Measurements from ENCODE around the gene BFSP1. TPM values are rescaled to one million over a fixed set of nuclear protein-coding genes. Genes with fewer than 3 reads are reported as not detected.
A peak's percentile ranks its signal among the peaks of the same experiment; 100 is the strongest.

Gene BFSP1
- total RNA-seq, 1 experiment from 2014 or later, result 6.6 TPM

- no peak for DNase-seq (ENCODE audit: low read depth)
Measured at GRCh38 chr20:17467120-17467655, 64.0 kb downstream of the BFSP1 start.

GRCh38 chr20:17466641-17467040 is 64.5 kb downstream of the BFSP1 start:
- no peak for DNase-seq (ENCODE audit: low read depth)

- DNase-seq (ENCODE audit: low read depth), result no peak
Measured at GRCh38 chr20:17465236-17465635, 65.9 kb downstream of the BFSP1 start.

GRCh38 chr20:17463711-17464110 is 67.5 kb downstream of the BFSP1 start:
- no peak for DNase-seq (ENCODE audit: low read depth)

GRCh38 chr20:17461941-17462340 is 69.2 kb downstream of the BFSP1 start:
- DNase-seq (ENCODE audit: low read depth), result no peak

- DNase-seq (ENCODE audit: low read depth), result peak; percentile 10
Measured at GRCh38 chr20:17460119-17460518, 71.1 kb downstream of the BFSP1 start.

- DNase-seq (ENCODE audit: low read depth), result no peak
Measured at GRCh38 chr20:17457588-17458190, 73.5 kb downstream of the BFSP1 start.

GRCh38 chr20:17457079-17457478 is 74.1 kb downstream of the BFSP1 start:
- no peak for DNase-seq (ENCODE audit: low read depth)

GRCh38 chr20:17456279-17456678 is 74.9 kb downstream of the BFSP1 start:
- peak; percentile 66 for DNase-seq (ENCODE audit: low read depth)

- no peak for DNase-seq (ENCODE audit: low read depth)
Measured at GRCh38 chr20:17453592-17453991, 77.6 kb downstream of the BFSP1 start.

GRCh38 chr20:17452441-17452840 is 78.7 kb downstream of the BFSP1 start:
- no peak for DNase-seq (ENCODE audit: low read depth)

- no peak for DNase-seq (ENCODE audit: low read depth)
Measured at GRCh38 chr20:17449031-17449430, 82.1 kb downstream of the BFSP1 start.

GRCh38 chr20:17448071-17448470 is 83.1 kb downstream of the BFSP1 start:
- DNase-seq (ENCODE audit: low read depth), result no peak

GRCh38 chr20:17446171-17446570 is 85.0 kb downstream of the BFSP1 start:
- no peak for DNase-seq (ENCODE audit: low read depth)

GRCh38 chr20:17445543-17445942 is 85.6 kb downstream of the BFSP1 start:
- no peak for DNase-seq (ENCODE audit: low read depth)

GRCh38 chr20:17444091-17444490 is 87.1 kb downstream of the BFSP1 start:
- DNase-seq (ENCODE audit: low read depth), result no peak

Other genes with a start within 250 kb of the BFSP1 start
- 218 and 254 TPM in 2 replicates for gene DSTN, start 38.7 kb upstream of the BFSP1 start, total RNA-seq (2014; rRNA removed)
- gene RRBP1, start 150.9 kb upstream of the BFSP1 start, total RNA-seq (2014; rRNA removed), result 154 and 160 TPM in 2 replicates
- gene BANF2, start 168.6 kb upstream of the BFSP1 start, total RNA-seq (2014; rRNA removed), result not detected in 2 replicates

Data from LHCN-M2 (cell line).